NCI-H1436 (cell line): ENCODE measurements around the gene SPDYE4.
"Not testable (repeated sequence)": the region's sequence is repeated elsewhere in the genome, so short reads cannot be mapped to it uniquely, and the experiment has no call there.

Experiments
- DNase-seq: peaks from one replicate; lab custom pipeline; 2025; lab: John Stamatoyannopoulos, UW

Gene SPDYE4

GRCh38 chr17:8758137-8758596 lies at the start of gene SPDYE4:
Gene SPDYE4, minus strand, starts transcription at chr17:8758546. Its CDS starts 164 bp downstream, at chr17:8758382.
- no peak for DNase-seq

GRCh38 chr17:8806926-8807550 lies 48.7 kb upstream of the SPDYE4 start:
- DNase-seq: no peak

DNA sequence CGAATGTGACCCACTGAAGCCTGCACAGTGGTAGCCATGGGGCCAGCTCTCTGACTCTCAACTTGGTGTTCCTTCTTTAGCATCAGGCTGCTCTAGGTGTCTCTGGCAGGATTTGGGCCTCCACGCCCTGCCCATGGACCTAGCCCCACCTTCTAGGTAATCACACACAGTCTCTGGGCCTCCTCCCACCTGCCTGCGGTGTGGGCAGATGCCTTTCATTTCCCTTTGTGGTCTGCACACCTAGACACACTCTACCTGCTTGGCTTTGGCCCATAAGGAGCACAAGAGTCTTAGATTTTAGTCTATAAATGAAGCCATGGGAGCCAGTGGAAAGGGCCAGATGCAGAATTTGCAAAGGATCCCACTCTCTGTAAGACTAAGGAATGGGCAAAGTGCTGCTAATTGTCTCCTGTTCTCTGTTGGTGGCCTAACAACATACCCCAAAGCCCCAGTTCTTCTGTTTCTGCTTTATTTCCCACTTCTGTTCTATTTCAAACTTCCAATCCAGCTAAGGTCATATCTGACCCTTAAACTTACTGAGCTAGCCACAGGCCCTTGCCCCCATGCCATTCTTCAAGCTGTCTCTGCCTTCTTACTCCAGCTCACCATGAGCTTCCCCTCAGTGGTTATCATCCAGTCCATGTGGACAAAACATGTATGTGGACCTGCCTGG lies 48.0 kb upstream of the SPDYE4 start:
- no peak for DNase-seq

DNA sequence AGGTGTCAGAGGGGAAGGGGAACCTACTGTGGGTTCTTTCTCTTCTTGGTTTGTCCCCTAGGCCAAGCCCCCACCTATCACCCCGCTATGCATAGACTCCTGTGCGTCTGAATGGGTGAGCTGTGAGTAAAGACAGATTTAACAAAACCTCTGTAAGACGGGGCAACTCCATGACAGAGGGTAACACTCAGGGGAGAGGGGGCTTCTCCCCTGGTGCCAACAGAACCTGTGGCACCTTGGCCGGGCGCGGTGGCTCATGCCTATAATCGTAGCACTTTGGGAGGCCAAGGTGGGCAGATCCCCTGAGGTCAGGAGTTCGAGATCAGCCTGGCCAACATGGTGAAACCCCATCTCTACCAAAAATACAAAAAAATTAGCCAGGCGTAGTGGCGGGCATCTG lies 47.0 kb upstream of the SPDYE4 start:
- DNase-seq: not testable (repeated sequence)

DNA sequence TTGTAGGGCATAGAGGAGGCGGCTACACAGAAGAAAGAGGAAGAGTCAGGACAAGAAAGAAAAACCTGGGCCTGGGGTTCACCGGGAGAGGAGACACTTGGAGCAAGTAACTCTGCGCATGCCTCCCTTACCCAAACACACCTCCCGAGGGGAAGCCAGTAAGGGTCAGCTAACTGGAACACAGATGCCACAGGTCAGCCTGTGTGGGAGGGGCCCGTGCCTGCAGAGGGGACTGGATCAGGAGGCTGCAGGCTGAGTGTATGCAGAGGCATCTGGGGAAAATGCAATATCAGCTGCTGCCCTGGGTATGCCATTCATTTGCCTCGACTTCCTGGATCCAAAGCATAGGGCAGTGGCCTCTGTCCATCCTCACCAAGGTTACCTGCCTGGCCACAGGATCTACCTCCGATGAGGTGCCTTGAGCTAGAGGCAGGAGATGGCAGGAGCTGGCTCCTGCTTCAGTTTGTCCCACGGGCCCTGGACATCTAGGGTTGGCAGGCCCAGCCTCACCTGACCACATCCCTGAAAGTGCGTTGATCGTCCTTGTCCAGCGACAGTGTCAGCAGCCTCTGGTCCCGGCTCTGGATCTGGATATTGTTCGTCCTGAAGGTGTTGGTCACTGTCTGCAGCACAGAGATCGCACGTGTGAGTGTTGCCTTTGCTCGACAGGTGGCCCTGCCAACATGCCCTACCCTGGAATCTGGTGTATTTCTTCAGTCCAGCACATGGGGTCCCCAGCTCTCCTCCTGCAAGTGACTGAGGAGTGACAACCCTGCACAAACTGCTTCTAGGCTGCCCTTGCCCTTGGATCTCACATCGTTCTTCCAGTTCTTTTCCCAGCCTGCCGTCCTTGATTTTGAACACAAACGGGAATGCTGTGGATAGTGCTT lies 45.4 kb upstream of the SPDYE4 start:
- no peak for DNase-seq

- DNase-seq: no peak
These were observed 42.9 kb upstream of the SPDYE4 start for GRCh38 chr17:8801135-8801840.

GRCh38 chr17:8800656-8801055 lies 42.3 kb upstream of the SPDYE4 start:
- DNase-seq: no peak

DNA sequence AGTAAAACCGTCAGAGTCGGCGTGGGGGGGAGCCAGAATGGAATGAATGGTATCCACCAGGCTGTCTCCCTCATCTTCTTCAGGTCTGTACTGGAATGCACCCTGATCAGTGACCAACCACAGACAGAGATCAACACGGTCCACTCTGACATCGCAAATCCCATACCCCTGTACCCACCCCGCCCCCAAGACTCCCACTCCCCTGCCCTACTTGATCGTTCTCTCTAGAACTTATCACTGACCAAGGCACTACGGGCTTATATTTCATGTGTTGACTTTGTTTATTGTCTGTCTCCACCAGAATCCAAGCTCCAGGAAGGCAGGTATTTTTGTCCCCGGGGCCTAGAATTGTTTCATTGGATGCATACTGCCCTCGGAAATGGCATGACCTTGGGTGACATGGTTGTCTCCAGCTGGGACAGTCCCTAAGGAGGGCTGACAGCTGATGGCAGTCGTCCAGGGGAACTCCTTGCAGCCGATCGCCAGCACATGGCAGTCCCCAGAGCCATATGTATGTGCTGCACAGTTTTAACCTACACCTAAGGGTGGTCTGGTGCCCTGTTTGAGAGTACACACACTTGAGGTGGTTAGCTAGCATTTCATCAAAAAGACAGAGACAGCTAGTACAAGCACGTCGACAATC lies 41.3 kb upstream of the SPDYE4 start:
- DNase-seq: no peak

DNA sequence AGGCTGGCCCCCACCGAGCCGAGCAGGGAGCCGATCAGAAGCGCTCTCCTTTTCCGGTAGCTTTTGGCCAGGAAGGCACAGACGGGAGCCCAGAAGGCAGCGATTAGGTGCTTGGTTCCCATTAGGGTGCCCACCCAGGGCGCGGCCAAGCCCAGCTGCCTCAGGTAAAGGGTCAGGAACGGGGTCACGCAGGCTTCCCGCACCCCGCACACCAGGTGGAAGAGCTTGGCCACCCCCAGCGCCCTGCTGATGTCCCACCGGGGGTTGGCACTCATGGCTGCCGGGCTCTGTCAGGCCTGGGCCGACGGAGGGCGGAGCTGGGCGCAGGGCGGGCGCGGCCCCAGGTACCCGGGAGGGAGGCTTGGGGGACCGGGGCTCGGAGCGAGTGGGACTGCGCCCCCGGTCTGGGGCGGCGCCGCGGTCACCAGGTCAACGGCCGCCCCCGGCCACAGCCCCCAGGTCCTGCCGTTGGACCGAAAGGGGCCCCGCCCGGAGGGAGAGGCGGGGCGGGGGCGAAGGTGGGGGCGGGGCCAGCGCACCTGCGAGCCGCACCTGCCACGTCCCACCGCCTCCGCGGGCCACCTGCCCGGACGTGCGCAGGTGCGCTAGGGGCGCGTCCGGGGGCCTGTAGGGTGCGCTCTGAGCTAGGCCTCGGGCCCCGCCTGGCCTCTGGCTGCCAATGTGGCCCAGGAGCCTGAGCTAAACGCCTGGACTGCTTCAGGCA lies 40.7 kb upstream of the SPDYE4 start, which contains the start of gene MFSD6L:
Gene MFSD6L, minus strand, starts transcription at position 520 of the 724 bp plus-strand sequence. Its CDS starts 245 bp downstream, at position 275.
- DNase-seq: peak; percentile 4

DNA sequence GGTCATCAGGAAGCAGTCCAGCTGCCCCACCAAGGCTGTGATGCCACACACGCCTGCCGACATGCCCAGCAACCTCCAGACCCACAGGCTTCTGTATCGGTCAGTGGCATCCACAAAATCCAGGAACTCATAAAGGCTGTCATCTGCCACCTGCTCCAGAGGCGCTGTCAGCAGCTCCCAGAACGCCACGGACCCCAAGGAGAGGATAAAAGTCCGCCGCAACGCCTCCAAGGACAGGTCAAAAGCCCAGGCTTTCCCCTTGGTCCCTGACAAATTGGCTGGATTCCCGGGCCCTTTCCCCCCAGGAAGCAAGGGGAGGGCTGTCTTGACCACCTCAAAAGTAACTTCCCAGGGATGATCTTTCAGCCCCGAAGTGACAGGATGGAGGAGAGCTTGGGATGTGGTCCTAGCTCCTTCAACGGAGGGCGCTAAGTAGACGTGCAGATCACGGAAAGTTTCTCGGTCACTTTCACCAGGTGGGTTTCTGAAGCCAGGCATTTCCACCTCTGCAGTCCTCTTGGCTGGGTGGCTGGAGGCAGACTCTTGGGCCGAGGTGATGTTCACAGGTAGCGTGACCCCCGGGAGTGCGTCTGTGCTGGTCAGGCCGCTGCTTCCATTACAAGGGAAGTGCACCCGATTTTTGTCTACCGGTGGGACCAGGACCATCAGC lies 40.0 kb upstream of the SPDYE4 start:
- DNase-seq: no peak

GRCh38 chr17:8797621-8798175 lies 39.4 kb upstream of the SPDYE4 start:
- DNase-seq: no peak

DNA sequence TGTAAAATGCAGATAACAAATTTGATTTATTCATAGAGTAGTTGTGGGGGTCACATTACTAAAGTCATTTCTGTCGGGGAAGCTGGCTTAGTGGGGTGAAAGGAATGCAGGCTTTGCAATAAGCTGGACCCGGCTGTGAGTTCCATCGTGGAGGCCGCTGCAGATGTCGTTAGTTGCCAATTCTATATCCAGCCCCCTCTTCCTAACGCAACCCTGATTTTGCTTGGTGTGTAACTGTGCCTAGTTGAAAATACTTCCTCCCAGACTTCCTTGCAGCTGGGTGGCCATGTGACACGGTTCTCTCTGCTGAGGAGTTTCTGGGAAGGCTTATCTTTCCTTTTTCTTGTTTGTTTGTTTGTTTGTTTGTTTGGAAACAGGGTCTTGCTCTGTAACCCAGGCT lies 36.3 kb upstream of the SPDYE4 start:
- no peak for DNase-seq

DNA sequence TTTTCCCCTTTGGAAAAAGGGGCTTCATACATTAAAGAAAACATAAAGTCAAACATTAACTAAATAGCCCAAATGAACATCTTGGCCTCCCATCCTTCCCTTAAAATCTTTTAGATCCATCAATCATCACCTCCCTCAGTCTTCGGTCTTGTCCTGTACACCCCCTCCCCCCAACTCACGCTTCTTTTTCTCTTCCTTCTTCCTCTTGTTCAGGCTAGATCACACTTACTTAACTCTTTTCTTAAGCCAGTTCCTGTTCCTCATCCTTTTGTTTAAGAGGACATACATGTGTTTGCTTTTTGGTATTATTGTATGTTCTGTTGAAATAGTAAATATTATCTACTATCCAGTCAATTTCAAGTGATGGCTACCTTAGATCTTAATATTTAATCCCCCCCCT lies 35.3 kb upstream of the SPDYE4 start:
- no peak for DNase-seq

- DNase-seq: no peak
These were observed 34.3 kb upstream of the SPDYE4 start for GRCh38 chr17:8792646-8793045.

GRCh38 chr17:8791910-8792270 lies 33.5 kb upstream of the SPDYE4 start:
- no peak for DNase-seq

GRCh38 chr17:8791248-8791909 lies 33.0 kb upstream of the SPDYE4 start:
- DNase-seq: no peak

DNA sequence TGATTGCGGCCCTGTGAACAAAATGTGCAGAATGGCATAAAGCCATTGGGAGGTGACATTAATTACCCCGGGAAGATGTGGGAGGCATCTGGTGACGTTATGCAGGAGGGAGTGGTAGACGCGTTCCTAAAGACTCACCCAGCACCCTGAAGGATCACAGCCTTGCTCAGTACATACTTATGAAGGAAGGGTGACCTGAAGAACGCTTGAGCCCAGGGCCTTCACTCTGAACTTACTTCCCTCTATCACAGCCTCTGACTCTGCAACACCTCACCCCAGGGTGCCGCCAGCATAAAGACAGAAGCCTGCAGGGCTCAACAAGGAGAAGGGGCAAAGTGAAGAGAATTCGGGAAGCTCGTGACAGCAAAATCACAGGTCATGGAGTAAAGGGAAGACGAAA lies 31.4 kb upstream of the SPDYE4 start:
- DNase-seq: no peak

DNA sequence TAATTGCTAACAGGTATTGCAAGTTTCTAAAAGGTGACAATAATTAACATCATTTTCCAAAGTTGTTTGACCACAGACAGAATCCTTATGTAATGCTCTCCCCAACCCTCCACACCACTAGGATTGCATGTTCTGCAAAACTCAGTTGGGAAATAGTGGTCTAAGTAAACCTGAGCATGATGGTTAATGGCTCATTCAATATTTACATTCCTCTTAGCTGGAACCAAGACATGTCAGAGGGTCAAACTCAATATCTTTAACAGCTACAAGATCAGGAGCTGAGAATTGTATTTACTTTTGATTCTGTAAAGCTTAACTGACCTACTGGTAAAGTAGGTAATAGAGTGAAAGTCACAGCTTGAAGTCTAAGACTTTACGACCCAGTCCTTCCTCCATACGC lies 30.7 kb upstream of the SPDYE4 start:
- DNase-seq: no peak
